ENCODE results near the gene MALT1. TPM values are rescaled to one million over a fixed set of nuclear protein-coding genes. Genes with fewer than 3 reads are reported as not detected.

MALT1 gene
- total RNA-seq, 1 experiment from 2014 or later, result 34.0 TPM

DNA sequence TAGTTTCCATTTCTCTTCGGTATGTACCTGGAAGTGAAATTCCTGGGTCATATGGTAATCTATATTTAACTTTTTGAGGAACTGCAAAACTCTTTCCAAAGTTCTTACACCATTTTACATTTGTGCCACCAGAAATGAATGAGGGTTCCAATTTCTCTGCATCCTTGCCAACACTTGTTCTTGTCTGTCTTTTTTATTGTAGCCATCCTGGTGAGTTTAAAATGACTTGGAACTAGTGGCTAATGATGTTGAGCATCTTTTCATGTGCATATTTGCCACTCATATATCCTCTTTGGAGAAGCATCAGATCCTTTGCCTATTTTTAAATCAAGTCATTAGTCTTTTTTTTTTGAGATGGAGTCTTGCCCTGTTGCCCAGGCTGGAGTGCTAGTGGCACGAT is 59.4 kb downstream of the MALT1 start:
- no peaks in the 10 kb centered on the region for H3K36me3 ChIP-seq (ENCODE audit: control insufficient read depth, insufficient read depth, low read length)
- in situ Hi-C loops (cut with HindIII; ENCODE audit: low pct_unique_long_range_greater_than_20kb, low sequenced_read_pairs), result no loop called here

DNA sequence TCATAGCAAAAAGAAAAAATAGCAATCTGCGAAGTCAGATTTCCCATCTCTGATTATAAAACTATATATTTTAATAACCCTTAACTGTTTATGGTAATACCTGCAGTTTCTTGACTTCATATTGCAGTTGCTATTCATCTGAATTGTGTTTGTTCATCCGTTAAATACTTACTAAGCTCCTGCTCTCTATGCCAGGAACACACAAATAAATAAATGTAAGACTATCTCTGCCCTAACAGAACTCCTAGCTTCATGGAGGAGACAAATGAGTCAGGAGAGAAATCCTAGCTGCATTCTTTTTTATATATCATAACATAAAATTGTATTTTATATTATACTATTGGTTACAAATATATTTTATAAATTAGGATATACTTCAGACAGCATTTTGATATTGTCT is 61.2 kb downstream of the MALT1 start:
- no peak for ATAC-seq

More for the DNA sequence above, 59.4 kb downstream of the MALT1 start:
- no peak for DNase-seq (ENCODE audit: low read depth, low spot score)
- Histone ChIP-seq H3K27ac (ENCODE audit: low read length) (no peak overlapping the region), H3K4me3 (ENCODE audit: low read depth in 2 of 2, low read length in 2 of 2) (no peak overlapping the region), H3K27me3 (ENCODE audit: control insufficient read depth, insufficient read depth, low read length) (no peaks in the 10 kb centered on the region), H3K4me1 (ENCODE audit: control insufficient read depth, insufficient read depth, low read length) (no peaks in the 10 kb centered on the region), H3K9me3 (ENCODE audit: control insufficient read depth, insufficient read depth, low read depth, low read length) (no peaks in the 10 kb centered on the region)
- intact Hi-C loops (cut with micrococcal nuclease; ENCODE audit: unreplicated experiment), result no loop called here
- BruUV-seq (replicated peaks), result no TSS peak
- ATAC-seq, result no peak
- POLR2A ChIA-PET, result no interaction called here
- CTCF ChIA-PET, result no interaction called here
- TF ChIP-seq SIN3A (IDR thresholded peaks at IDR 0.05; ENCODE audit: borderline replicate concordance, insufficient read depth, low read depth, low read length), result no peak
- TF ChIP-seq, protein P1, sequence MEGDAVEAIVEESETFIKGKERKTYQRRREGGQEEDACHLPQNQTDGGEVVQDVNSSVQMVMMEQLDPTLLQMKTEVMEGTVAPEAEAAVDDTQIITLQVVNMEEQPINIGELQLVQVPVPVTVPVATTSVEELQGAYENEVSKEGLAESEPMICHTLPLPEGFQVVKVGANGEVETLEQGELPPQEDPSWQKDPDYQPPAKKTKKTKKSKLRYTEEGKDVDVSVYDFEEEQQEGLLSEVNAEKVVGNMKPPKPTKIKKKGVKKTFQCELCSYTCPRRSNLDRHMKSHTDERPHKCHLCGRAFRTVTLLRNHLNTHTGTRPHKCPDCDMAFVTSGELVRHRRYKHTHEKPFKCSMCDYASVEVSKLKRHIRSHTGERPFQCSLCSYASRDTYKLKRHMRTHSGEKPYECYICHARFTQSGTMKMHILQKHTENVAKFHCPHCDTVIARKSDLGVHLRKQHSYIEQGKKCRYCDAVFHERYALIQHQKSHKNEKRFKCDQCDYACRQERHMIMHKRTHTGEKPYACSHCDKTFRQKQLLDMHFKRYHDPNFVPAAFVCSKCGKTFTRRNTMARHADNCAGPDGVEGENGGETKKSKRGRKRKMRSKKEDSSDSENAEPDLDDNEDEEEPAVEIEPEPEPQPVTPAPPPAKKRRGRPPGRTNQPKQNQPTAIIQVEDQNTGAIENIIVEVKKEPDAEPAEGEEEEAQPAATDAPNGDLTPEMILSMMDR (IDR thresholded peaks at IDR 0.05), result no peak
- no peak for TF ChIP-seq TCF7L2 (IDR thresholded peaks at IDR 0.05; ENCODE audit: low read depth, low read length)
- TF ChIP-seq, protein P2, sequence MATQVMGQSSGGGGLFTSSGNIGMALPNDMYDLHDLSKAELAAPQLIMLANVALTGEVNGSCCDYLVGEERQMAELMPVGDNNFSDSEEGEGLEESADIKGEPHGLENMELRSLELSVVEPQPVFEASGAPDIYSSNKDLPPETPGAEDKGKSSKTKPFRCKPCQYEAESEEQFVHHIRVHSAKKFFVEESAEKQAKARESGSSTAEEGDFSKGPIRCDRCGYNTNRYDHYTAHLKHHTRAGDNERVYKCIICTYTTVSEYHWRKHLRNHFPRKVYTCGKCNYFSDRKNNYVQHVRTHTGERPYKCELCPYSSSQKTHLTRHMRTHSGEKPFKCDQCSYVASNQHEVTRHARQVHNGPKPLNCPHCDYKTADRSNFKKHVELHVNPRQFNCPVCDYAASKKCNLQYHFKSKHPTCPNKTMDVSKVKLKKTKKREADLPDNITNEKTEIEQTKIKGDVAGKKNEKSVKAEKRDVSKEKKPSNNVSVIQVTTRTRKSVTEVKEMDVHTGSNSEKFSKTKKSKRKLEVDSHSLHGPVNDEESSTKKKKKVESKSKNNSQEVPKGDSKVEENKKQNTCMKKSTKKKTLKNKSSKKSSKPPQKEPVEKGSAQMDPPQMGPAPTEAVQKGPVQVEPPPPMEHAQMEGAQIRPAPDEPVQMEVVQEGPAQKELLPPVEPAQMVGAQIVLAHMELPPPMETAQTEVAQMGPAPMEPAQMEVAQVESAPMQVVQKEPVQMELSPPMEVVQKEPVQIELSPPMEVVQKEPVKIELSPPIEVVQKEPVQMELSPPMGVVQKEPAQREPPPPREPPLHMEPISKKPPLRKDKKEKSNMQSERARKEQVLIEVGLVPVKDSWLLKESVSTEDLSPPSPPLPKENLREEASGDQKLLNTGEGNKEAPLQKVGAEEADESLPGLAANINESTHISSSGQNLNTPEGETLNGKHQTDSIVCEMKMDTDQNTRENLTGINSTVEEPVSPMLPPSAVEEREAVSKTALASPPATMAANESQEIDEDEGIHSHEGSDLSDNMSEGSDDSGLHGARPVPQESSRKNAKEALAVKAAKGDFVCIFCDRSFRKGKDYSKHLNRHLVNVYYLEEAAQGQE (IDR thresholded peaks at IDR 0.05; ENCODE audit: insufficient read depth in 1 of 2, low read depth in 2 of 2, low read length in 1 of 2), result no peak
- no peak for TF ChIP-seq POLR2AphosphoS5 (IDR thresholded peaks at IDR 0.05; ENCODE audit: low read depth, low read length)

More for the DNA sequence above, 61.2 kb downstream of the MALT1 start:
- H3K4me3 ChIP-seq (ENCODE audit: low read depth in 2 of 2, low read length in 2 of 2), result no peak overlapping the region
- ChIA-PET POLR2A (no interaction called here), CTCF (no interaction called here)
- TF ChIP-seq, protein P1 (IDR thresholded peaks at IDR 0.05), result no peak
- TF ChIP-seq TCF7L2 (IDR thresholded peaks at IDR 0.05; ENCODE audit: low read depth, low read length) (no peak), SIN3A (IDR thresholded peaks at IDR 0.05; ENCODE audit: borderline replicate concordance, insufficient read depth, low read depth, low read length) (no peak), POLR2AphosphoS5 (IDR thresholded peaks at IDR 0.05; ENCODE audit: low read depth, low read length) (no peak)
- TF ChIP-seq, protein P2 (IDR thresholded peaks at IDR 0.05; ENCODE audit: insufficient read depth in 1 of 2, low read depth in 2 of 2, low read length in 1 of 2), result no peak
- intact Hi-C loops (cut with micrococcal nuclease; ENCODE audit: unreplicated experiment), result no loop called here
- no peak overlapping the region for H3K27ac ChIP-seq (ENCODE audit: low read length)
- BruUV-seq (replicated peaks), result no TSS peak
- in situ Hi-C loops (cut with HindIII; ENCODE audit: low pct_unique_long_range_greater_than_20kb, low sequenced_read_pairs), result no loop called here
- H3K27me3 ChIP-seq (ENCODE audit: control insufficient read depth, insufficient read depth, low read length), result no peaks in the 10 kb centered on the region
- no peaks in the 10 kb centered on the region for H3K36me3 ChIP-seq (ENCODE audit: control insufficient read depth, insufficient read depth, low read length)
- no peak for DNase-seq (ENCODE audit: low read depth, low spot score)
- H3K9me3 ChIP-seq (ENCODE audit: control insufficient read depth, insufficient read depth, low read depth, low read length), result no peaks in the 10 kb centered on the region
- H3K4me1 ChIP-seq (ENCODE audit: control insufficient read depth, insufficient read depth, low read length), result no peaks in the 10 kb centered on the region
